NT2/D1 (cell line): ENCODE results near the gene MFGE8.
A peak's percentile ranks its signal among the peaks of the same experiment; 100 is the strongest.

Experiments used
- DNase-seq: peaks from one replicate; pipeline ENCODE4 v3.0.0-alpha.2; 2011; ENCODE audit warnings: low read depth, low spot score
- H3K27me3 ChIP-seq: 2 replicates; pipeline ENCODE4 v1.6.0; 2011; ENCODE audit warnings: mild to moderate bottlenecking; ENCODE audit not compliant: insufficient read length, insufficient read depth
- H3K36me3 ChIP-seq: 2 replicates; pipeline ENCODE4 v1.6.1; 2011; ENCODE audit warnings: mild to moderate bottlenecking, low read length, mixed read lengths; ENCODE audit not compliant: insufficient read depth, insufficient read length
- H3K4me1 ChIP-seq: 2 replicates; pipeline ENCODE4 v1.5.1; 2011; ENCODE audit not compliant: insufficient read depth, insufficient read length
- H3K4me3 ChIP-seq: 2 replicates; pipeline ENCODE4 v1.5.1; 2011; ENCODE audit warnings: low read depth; ENCODE audit not compliant: insufficient read length
- H3K9ac ChIP-seq: 2 replicates; pipeline ENCODE4 v1.6.0; 2011; ENCODE audit warnings: low read depth; ENCODE audit not compliant: insufficient read length
- H3K9me3 ChIP-seq: 2 replicates; pipeline ENCODE4 v1.5.1; 2011; ENCODE audit warnings: mild to moderate bottlenecking, low read length; ENCODE audit not compliant: insufficient read depth
- SUZ12 ChIP-seq: IDR thresholded peaks from 2 replicates; pipeline ENCODE4 v1.6.1; 2011; ENCODE audit not compliant: insufficient read length, insufficient read depth; ENCODE audit errors: extremely low read depth
- YY1 ChIP-seq: IDR thresholded peaks from 2 replicates; pipeline ENCODE4 v1.6.1; 2011; ENCODE audit not compliant: insufficient read length, insufficient read depth
- ZNF274 ChIP-seq: IDR thresholded peaks from 2 replicates; pipeline ENCODE4 v1.6.1; 2011; ENCODE audit warnings: mild to moderate bottlenecking, low read depth, low read length

The MFGE8 gene

DNA sequence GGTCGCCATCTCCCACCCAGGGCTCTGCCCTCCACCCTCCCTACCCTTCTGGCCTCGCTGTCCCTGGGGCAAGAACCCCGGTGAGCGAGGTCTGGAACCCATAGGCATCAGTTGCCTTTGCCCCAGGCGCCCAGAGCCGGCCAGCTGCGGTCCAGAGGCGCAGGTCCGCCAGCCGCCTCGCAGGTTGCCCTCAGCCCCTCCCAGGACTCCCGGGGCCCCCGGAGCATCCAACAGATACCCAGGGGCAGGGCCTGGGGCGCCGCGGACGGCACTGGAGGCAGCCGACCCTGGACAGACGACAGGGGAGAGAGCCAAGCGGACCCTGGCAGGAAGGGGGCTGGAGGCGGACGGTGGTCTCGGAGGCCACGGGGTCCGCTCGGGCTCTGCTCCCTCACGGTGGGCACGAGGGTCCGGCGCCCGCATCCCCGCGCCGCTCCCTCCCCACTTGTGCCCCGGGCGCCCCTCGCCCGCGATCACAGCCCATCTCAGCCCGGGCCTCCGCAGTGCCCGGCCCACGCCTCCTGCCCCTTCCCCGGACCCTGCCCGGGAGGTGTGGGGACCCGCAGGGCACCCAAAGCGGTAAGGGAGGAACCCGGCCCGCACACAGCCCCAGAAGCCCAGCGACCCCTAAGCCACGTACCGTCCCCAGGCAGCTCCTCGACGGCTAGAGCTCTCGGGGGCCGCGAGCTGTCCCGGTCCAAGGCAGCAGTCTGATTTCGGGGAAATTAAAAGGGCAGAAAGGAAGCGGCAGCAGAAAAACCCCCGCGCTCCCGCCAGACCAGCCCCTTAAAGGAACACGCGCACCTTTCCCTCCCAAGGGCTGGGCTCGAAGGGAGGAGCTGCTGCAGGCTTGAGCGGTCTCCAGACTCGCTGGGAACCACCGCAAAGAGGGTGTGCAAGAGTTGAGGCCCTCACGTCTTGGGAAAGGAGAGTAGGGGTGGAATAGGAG lies 18.1 kb downstream of the MFGE8 start, which contains the start of gene HAPLN3:
HAPLN3 (minus strand) TSS at position 726 of the 949 bp plus-strand sequence. CDS start 8,246 bp downstream, outside the sequence.
- H3K9me3 ChIP-seq: no peaks in the 10 kb centered on the region
- H3K4me3 ChIP-seq: peak within 1 kb of the TSS; percentile 75
- H3K4me1 ChIP-seq: peaks cover 42% of the 10 kb centered on the region
- peak within 1 kb of the TSS; percentile 82 for H3K9ac ChIP-seq
- no peak for DNase-seq
- TF ChIP-seq SUZ12 (no peak), ZNF274 (no peak), YY1 (no peak)
- peaks cover 11% of the 10 kb centered on the region for H3K36me3 ChIP-seq
- H3K27me3 ChIP-seq: peaks cover 14% of the 10 kb centered on the region

DNA sequence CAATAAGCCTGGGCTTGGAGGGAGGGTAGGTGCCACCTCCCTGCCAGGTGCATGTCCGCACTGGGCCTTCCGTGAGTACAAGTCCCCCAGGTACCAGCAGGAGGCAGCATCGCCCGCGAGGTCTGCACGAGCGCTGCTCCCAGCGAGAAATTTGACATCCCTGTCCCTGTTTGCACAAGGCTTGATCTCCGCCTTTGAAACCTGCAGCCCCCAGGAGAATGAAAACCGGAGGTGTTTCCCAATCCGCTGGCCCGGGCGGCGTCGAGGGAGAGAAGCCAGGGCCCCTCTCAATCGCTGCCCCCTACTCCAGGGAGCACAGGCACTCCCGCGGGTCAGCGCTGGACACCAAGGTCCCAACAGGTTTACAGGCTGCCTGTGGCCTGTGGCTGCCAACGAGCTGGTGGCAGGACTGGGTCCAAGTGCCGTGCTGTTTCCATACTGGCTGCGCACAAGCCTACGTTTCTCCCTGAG lies 18.8 kb downstream of the MFGE8 start:
- Histone ChIP-seq H3K27me3 (peaks cover 14% of the 10 kb centered on the region), H3K36me3 (peaks cover 7% of the 10 kb centered on the region), H3K4me3 (peak overlapping the region; percentile 75), H3K9ac (peak overlapping the region; percentile 82), H3K9me3 (no peaks in the 10 kb centered on the region), H3K4me1 (peaks cover 39% of the 10 kb centered on the region)
- peak; percentile 82 for DNase-seq
- TF ChIP-seq YY1 (no peak), ZNF274 (no peak), SUZ12 (no peak)

GRCh38 chr15:88891540-88892254 lies 21.5 kb downstream of the MFGE8 start:
- Histone ChIP-seq H3K9me3 (no peaks in the 10 kb centered on the region), H3K4me1 (peaks cover 19% of the 10 kb centered on the region), H3K36me3 (no peaks in the 10 kb centered on the region), H3K4me3 (no peak overlapping the region), H3K27me3 (peaks cover 14% of the 10 kb centered on the region), H3K9ac (no peak overlapping the region)
- TF ChIP-seq ZNF274 (no peak), YY1 (no peak), SUZ12 (no peak)
- no peak for DNase-seq

DNA sequence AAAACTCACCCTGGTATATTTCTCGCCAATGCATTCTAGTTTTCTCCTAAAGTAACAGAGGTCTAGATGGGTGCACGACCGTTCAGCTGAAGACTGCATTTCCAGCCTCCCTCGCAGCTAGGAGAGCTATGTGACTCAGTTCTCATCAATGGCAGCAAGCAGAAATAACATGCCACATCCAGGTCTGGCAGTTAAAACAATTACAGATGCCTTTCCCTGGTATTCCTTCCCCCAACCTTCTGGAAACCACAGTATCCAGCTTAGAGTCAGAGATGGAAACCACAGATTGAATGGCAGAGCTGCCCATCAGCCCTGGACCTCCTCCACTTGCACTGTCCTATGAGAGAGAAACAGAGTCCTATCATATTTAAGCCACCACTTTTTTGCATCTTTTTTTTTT lies 22.7 kb downstream of the MFGE8 start:
- Histone ChIP-seq H3K4me1 (peaks cover 10% of the 10 kb centered on the region), H3K9me3 (no peaks in the 10 kb centered on the region), H3K27me3 (peaks cover 12% of the 10 kb centered on the region), H3K9ac (no peak overlapping the region), H3K4me3 (no peak overlapping the region), H3K36me3 (no peaks in the 10 kb centered on the region)
- no peak for TF ChIP-seq ZNF274
- no peak for TF ChIP-seq YY1
- TF ChIP-seq SUZ12: no peak
- no peak for DNase-seq

GRCh38 chr15:88888719-88889118 lies 24.5 kb downstream of the MFGE8 start:
- peaks cover 2% of the 10 kb centered on the region for H3K4me1 ChIP-seq
- TF ChIP-seq YY1: no peak
- no peak for TF ChIP-seq ZNF274
- no peak for TF ChIP-seq SUZ12
- H3K36me3 ChIP-seq: no peaks in the 10 kb centered on the region
- H3K9ac ChIP-seq: no peak overlapping the region
- no peak for DNase-seq
- no peak overlapping the region for H3K4me3 ChIP-seq
- H3K27me3 ChIP-seq: no peaks in the 10 kb centered on the region
- no peaks in the 10 kb centered on the region for H3K9me3 ChIP-seq

- no peak for DNase-seq
- peaks cover 3% of the 10 kb centered on the region for H3K4me1 ChIP-seq
- no peak overlapping the region for H3K4me3 ChIP-seq
- no peak overlapping the region for H3K9ac ChIP-seq
- no peaks in the 10 kb centered on the region for H3K27me3 ChIP-seq
- no peaks in the 10 kb centered on the region for H3K36me3 ChIP-seq
- no peak for TF ChIP-seq YY1
- no peak for TF ChIP-seq SUZ12
- no peak for TF ChIP-seq ZNF274
- no peaks in the 10 kb centered on the region for H3K9me3 ChIP-seq
Observed at GRCh38 chr15:88887068-88887580, 26.1 kb downstream of the MFGE8 start.

DNA sequence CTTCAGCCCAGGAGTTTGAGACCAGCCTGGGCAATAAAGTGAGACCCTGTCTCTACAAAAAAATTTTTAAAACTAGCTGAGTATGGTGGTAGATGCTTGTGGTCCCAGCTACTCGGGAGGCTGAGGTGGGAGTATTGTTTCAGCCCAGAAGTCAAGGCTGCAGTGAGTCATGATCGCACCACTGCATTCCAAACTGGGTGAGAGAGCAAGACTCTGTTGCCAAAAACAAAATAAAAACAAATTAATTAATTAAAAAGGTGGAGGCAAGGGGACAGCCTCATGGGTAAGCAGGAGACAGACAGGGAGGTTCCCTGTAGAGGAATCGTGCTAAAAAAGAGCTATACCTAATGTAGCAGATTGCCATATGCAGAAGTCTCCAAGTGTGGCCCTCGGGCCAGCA lies 30.4 kb downstream of the MFGE8 start:
- Histone ChIP-seq H3K4me1 (peaks cover 3% of the 10 kb centered on the region), H3K27me3 (no peaks in the 10 kb centered on the region), H3K4me3 (no peak overlapping the region), H3K9ac (no peak overlapping the region), H3K9me3 (no peaks in the 10 kb centered on the region), H3K36me3 (peaks cover 8% of the 10 kb centered on the region)
- no peak for TF ChIP-seq YY1
- TF ChIP-seq ZNF274: no peak
- TF ChIP-seq SUZ12: no peak
- DNase-seq: no peak
